GM19023 (cell line): ENCODE measurements around the gene P2RY6.

Experiments used
- ATAC-seq: cut with Tn5 transposase; IDR thresholded peaks from one replicate; pipeline ENCODE4 v1.9.1; 2021; ENCODE audit warnings: mild to moderate bottlenecking, moderate library complexity; ENCODE audit not compliant: unreplicated experiment

Gene P2RY6

DNA sequence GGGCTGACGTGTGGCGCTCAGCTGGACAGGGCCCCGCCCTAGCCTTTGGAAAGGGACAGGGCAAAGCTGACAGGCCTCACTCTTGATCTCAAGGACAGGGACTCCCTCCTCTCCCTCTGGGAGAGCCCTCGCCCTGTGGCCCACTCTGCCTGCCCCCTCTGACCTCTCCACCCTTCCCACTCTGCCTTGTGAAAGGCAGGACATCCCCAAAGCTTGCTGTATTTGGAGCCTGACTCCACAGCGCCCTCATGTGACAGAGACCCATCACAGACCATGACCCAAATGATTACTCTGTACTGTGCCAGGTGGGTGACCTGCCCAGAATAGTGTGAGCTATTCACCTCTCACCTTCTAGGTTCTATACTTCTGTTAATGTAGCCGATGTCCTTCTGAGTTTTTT lies 35.3 kb upstream of the P2RY6 start:
- ATAC-seq, result no peak

DNA sequence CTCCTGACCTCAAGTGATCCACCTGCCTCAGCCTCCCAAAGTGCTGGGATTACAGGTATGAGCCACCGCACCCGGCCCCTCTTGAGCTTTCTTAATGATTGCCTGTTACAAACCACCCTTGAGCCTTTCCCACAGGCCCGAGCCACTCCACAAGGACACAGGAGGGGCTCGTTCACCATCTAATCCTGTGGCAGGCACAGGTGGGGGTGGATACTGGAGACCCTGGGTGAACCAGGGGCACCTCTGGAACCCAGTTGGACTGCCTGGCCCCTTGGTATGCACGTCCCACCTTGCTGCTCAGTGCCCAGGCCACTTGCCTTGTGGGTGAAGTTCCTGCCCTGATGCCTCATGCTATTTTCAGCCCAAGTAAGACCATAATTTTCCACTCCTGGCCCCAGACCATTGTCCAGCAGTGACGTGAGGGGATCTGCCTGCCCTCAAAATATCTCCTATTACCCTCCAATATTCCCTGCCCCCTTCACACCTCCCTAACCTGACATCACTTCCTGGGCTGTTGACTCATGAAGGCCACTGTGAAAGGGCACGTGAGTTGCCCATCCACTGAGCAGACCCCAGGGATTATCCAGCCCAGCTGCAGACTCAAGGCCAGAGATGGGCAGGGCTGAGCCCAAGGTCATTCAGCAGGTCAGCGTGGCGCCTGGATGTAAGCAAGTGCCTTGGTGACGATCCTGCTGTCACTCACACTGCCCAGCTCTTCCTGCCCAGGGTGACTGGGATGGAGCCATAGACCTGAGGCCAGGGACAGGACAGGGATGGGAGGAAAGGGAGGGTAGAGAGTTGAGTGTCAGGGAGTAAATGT lies 34.5 kb upstream of the P2RY6 start:
- no peak for ATAC-seq

DNA sequence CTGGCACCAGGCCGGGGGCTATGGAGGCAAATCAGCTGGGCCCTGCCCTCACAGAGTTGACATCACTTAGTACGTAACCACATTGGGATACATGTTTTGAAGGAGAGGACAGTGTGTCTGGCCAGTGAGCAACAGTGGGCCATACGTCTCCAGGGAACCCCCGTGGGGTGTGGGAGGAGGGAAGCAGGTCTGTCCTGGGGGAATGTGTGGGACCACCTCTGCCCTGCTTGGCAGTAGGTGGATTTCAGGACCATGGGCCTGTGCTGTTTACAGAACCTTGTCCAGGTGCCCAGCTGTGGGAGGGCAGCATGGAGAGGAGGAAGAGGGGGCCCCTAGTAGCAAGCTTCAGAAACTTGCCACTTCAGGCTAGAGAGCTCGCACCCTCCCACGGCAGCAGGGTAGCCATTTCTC lies 33.0 kb upstream of the P2RY6 start:
- no peak for ATAC-seq

DNA sequence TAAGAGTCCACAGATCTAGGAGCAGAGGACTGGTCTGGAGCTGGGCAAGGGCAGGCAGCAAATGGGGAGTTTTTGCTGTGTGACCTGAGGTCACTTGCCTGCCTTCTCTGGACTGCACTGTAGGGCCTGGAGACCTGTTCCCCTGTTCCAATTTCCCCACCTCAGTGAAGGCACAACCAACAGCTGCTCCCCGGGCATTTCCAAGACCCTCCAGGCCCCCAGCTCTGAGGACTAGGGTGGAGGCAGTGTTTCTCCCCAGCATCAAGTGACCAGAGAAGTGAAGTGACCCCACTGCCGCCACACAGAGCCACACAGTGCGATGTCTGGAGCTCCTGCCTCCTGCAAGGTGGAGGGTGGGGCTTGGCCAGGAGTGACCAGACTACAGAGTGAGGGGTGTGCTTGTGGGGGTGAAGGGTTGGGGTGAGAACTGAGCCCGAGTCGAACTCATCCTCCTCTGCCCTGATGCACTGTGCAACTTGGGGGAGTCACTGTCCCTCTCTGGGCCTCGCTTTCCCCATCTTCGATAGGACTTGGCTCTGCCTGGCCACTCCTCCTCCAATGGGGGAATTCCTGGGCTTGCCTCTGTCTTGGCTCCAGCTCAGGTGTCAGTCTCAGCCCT lies 32.5 kb upstream of the P2RY6 start:
- no peak for ATAC-seq

DNA sequence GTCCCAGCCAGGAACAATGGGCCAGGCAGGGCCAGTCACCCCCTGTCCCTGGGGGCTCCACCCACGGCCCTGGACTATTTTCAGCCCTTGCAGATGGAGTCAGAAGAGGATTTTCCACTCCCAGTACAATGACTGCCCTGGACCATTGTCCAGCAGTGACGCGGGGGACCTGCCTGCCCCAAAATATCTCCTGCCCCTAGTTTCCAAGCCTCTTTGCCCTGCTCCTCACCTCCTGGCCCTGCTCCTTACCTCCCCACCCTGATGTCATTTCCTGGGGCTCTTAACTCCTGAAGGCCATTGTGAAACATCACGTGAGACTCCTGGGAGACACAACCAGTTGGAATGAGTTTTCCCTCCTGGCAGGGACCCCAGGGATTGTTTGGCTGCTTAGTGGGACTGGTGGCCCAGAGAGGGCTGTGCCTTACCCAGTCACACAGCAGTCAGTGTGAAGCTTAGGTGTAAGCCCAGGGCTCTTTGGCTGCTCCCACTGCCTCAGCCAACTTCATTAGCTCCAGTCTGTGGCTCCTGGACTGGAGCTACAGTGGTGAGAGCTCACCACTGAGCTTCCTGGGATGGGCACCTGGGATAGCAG lies 31.9 kb upstream of the P2RY6 start:
- ATAC-seq, result no peak

DNA sequence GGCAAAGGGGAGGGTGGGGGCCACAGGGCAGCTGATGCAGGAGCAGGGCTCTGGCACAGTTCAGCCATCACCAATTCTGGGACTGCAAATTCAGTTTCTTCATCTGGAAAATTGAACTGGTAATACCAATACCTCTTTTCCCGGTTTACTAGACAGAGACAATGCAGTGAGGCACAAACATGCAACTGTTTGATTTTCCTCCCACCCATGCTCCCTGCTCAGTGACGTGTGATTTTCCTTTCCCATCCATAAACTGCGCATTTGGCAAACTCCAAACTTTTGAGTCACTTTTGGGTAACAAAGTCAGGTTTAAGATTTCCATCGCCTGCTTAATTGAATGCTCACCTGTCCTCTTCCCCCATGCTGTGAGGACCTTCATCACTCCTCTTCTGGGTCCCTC lies 30.8 kb upstream of the P2RY6 start:
- ATAC-seq, result no peak

DNA sequence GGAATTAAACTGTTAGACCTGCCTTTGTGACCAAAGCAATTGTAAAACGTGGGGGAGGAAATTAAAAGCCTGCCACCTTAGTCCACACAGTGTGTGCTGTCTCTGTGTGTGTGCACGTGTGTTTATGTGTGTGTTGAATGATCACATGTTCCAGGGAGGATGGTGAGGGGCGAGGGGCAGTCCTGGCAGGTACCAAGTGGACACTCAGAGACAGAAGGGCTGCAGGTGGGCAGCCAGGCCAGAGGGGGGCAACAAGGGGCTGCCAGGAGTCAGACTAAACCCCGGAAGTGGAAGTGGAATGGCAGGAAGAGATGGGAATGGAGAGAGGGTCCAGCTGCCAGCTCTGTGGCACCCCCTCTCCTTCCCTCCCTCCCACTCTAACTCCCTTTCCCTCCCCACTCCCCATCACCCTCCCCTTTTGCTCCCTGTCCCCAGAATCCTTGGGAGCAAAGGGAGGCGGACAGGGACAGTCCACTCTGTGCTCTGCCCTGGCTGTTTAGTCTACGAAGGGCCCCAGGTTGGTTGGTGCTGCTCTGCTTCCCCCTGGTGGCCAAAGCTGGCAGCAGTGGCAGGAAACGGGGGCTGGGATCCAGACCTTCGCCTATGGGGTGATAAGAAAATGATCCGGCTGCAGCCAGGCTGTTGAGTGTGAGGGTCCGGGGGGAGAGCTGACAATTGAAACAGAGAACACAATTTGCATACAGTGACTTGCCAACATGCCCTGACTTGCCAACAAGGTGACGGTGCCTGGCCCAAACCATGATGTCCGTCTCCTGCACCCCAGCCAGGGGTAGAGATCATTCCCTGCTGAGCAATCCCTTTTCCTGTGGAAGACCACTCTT lies 29.7 kb upstream of the P2RY6 start:
- ATAC-seq, result peak; percentile 77

DNA sequence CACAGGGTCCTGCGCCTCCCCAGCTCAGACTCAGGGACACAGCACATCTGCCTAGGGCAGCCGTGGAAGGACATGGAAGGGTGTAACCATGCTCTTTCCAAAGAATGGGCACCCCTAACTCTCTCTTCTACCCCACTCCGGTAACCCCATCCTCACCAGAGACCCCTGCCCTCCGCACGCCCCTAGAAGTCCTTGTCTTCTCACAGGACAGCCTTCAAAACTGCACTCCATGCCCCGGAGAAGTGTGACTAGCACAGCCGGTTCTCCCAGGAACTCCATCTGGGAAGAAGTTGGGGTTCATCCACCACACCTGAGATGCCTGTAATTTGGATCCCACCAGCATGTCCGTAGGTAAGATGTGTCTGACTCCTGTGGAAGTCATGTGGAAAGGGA lies 29.0 kb upstream of the P2RY6 start:
- ATAC-seq, result no peak

DNA sequence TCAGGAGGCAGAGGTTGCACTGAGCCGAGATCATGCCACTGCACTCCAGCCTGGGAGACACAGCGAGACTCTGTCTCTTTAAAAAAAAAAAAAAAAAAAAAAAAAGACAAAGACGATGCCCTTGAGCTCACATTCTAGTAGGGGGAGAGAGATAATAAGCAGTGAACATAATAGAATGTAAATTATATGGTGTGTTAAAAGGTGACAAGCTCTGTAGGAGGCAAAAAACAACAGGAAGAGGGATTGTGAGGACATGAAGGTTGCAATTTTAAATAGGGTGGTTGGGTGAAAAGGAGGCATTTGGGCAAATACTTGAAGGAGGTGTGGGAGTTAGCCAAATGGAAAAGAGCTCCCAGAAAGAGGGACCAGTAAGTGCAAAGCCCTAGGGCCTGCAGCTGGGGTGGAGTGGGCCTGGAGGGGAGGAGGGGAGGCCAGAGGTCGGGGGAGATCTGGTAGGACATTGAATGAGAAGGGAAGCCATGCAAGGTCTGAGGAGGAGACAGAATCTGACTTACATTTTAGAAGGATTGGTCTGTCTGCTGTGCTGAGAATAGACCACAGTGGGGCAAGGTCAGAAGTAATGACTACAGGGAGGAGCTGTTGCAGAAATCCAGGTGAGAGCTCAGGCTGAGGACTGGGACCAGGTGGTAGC lies 27.4 kb upstream of the P2RY6 start:
- ATAC-seq, result no peak

DNA sequence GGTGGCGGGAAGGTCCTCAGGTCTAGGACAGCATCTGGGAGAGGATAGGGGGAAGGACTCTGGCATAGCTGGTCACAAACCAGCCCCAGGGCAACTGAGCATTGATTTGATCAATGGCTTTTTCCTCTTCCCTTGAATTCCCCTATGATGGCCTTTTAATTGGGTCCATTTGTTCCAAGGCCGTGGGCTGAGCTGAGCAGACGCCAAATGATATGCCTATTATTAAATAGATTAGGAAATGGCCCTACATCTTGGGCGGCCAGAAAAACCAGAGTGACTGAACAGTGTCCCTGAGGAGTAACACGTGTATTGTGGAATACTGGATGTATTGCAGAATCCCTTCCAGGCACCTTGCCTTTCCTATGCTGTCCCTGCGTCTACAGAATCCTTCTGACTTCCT lies 26.7 kb upstream of the P2RY6 start:
- no peak for ATAC-seq

DNA sequence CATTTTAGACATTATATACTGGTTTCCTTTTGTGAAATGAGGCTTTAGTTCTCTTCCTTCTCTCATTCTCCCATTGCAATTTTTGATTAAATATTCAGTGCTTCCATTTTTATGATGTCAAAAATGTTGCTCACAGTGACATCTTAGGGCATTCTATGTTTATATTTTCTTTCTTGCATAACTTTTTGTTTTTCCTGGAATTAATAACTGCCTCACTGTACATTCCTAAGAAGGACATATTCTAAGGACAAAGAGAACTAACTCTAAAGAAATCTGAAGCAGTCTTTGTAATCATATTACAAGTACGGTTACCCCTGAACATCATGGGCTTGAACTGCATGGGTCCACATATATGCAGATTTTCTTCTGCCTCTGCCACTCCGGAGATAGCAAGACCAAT lies 25.8 kb upstream of the P2RY6 start:
- no peak for ATAC-seq

DNA sequence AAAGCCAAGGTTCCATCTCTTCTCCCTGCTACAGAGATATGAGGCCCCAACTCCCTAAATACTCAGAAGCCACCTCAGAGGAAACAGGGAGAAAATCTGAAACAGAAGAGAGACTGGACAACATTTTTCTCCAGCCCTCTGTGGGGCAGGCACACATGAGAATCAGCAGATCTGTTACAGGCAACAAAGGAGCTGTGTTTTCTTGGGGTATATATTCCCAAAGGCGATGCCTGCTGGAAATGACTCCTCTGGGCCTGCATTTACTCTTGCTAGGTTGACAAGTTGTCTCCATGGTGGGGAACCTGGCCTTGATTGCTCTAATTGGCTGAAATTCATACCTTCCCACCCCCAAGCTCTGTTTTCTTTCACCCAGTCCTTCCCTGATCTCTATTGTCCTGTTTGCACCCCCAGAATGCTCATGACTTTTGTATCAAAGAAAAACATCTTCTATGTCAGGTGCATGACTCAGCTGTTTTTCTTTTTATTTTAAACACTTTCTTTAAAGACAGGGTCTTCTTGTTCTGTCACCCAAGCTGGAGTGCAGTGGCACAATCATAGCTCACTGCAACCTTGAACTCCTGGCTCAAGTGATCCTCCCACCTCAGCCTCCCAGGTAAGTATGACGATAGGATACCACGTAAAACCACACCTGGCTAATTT lies 23.5 kb upstream of the P2RY6 start:
- ATAC-seq, result no peak

DNA sequence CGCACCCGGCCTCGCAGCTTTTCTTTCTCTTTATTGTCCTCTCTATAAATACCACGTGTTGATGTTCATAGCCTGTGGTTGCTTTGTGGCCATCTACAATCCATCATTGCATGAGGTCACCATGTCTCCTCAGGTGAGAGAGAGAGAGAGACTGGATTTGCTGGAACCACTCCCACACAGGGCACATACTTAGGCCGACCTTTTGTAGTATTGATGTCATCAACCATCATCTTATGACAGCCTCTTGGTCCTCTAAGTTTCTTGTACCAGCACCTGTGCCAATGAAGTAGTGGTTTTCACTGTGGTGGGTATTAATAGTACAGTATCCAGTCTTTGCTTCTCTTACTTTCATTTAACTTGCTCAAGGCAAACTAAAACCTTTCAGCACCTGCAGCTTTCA lies 22.8 kb upstream of the P2RY6 start:
- ATAC-seq, result no peak

DNA sequence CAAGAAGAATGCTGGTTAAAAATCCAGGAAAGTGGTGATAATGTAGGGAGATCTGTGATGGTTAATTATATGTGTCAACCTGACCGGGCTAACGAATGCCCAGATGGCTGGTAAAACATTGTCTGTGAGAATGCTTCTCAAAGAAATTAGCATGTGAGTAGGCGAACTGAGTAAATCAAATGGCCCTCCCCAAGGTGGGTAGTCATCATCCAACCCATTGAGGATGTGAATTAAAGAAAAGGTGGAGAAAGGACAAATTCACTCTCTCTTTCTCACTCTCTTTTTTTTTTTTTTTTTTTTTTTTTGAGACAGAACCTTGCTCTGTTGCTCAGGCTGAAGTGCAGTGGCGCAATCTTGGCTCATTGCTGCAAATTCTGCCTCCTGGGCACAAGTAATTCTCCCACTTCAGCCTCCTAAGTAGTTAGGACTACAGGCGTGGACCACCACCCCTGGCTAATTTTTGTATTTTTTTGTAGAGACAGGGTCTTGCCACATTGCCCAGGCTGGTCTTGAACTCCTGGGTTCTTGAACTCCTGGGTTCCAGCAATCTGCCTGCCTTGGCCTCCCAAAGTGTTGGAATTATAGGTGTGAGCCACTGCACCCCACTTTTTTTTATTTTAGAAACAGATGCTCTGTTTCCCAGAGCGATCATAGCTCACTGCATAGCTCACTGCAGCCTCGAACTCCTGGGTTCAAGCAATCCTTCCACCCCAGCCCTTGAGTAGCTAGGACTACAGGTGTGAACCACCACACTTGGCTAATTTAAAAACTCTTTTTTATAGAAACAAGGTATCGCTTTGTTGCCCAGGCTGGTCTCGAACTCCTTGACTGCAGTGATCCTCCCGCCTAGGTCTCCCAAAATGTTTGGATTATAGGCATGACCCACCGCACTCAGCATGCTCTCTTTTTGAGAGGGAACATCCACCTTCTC lies 22.0 kb upstream of the P2RY6 start:
- ATAC-seq, result no peak

DNA sequence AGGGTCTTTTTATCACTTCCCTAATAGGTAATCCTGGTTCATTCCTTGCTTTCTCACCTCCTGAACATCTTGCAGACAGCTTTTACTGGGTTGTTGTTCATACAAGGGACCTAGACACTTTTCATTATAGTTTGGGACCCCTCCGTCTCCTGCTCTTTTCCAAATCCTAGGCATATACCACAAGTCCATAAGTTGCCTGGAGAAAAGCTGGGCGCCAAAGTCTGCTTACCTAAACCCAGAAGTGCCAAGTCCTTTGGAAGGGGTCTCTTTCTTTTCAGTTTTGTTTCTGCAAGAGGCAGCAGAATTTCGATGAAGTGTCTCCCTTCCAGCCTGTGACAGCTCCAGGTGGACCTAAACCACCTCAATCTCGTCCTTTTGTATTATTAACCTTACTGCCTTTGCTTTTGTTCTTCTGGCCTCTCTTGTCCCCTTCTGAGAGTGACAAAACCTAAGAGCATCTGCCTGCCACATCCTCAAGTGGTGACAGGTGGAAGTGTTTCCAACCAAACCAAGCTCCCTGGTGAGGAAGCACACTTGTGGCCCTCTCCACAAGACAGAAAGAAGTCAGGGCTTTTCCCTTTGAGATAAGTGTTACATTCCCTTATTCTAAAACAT lies 19.5 kb upstream of the P2RY6 start:
- ATAC-seq, result no peak

DNA sequence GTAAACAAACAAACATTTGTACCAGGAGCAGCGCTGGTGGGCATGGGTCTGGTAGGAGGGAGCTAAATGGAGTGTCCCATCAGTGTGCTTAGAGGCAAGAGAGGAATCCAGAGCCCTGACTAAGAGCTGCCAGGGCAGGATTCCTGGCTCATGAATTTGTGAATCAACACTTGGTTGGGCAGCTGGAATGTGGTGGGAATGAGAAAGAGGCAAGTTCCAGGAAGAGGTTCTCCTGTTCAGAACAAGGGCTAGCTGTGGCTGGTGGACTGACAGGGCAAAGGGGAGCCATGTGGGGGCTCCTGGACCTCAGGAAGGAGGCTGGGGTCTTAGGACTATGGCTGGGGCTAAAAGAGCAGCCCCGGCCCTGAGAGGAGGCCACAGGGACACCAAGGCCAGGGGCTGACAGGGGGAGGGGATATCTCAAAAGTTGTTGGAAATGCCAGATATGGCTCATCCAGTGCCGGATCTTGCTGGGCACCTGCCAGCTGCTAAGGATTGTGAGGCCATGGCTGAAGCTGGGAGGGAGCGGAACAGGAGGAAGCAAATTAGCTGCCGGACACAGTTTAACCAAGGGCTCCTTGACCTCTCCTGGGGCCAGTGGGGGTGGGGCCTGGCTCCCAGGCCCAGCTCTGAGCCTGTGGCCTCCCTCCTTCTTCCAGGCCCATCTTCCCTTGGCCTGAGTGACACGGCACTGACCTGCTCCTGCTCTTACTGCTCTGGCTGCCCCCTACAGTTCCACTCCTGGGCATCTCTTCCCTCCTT lies 14.6 kb upstream of the P2RY6 start:
- no peak for ATAC-seq

DNA sequence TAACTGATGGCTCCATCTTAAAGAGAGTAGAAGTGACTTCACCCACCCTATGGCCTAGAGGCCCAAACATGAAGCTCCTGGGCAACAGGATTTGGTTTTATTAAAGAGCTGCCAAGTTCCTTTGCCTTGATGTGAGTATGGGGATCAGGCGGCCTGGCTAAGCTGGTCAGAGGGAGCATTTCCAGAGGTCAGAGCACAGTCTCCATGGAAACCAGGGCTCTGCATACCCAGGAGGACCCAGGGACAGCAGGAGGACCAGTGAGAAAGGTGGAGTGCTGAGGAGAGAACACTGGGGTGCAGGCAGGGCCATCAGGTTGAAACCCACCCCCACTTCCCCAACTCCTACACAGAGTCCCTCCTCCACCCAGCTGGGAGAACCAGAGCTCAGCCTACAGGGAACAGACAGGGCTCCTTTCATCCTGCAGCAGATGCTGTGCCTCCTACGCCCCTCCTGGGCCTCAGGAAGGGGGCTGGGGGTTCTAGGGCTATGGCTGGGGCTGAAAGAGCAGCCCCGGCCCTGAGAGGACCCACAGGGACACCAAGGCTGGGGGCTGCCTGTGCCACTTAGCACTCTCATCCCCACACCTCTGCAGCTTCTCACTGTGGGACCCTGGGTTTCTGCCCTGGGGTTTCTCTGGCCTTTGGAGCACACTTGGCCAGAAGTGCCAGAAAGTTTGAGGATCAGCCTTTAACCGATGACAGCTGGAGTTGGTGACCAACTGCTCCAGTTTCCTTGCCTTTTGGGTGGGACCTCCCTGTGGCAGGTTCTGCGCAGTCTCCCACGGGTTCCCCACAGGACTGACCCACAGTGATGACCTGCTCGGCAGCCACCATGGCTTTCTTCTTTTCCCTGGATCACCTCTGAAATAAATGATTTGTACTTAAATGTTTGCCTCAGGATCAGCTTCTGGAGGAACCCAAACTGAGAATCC lies 13.8 kb upstream of the P2RY6 start:
- ATAC-seq, result no peak
